Measurements from ENCODE around the gene SPATA21. TPM values are rescaled to one million over a fixed set of nuclear protein-coding genes. Genes with fewer than 3 reads are reported as not detected.
"Not testable (repeated sequence)": the region's sequence is repeated elsewhere in the genome, so short reads cannot be mapped to it uniquely, and the experiment has no call there.

The SPATA21 gene
- polyA plus RNA-seq, 6 donors from 2014 or later, result not detected

DNA sequence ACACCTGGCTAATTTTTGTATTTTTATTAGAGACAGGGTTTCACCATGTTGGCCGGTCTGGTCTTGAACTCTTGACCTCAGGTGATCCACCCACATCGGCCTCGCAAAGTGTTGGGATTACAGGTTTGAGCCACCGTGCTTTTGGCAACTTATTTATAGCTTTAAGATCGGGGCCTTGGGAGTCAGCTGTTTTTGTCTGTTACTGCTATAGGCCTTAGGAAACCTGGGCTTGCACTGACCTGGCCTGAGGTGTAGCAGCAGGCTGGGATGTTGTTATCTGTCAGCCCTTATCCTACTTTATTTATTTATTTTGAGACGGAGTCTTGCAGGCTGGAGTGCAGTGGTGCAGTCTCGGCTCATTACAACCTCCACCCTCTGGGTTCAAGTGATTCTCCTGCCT, 58.8 kb downstream of the SPATA21 start:
- H3K4me1 Mint-ChIP-seq, result peaks cover 43 to 80% (median 63%) of the 10 kb centered on the region in 3 donors
- H3K4me3 Mint-ChIP-seq, result no peak overlapping the region
- peaks cover 0 to 4% of the 10 kb centered on the region in 2 donors for H3K36me3 Mint-ChIP-seq
- H3K27me3 Mint-ChIP-seq, result no peaks in the 10 kb centered on the region
- no peak overlapping the region for H3K27ac Mint-ChIP-seq
- no peaks in the 10 kb centered on the region for H3K9me3 Mint-ChIP-seq
- no peak for DNase-seq
- no peak for ATAC-seq (ENCODE audit: low read depth in 2 of 2)

DNA sequence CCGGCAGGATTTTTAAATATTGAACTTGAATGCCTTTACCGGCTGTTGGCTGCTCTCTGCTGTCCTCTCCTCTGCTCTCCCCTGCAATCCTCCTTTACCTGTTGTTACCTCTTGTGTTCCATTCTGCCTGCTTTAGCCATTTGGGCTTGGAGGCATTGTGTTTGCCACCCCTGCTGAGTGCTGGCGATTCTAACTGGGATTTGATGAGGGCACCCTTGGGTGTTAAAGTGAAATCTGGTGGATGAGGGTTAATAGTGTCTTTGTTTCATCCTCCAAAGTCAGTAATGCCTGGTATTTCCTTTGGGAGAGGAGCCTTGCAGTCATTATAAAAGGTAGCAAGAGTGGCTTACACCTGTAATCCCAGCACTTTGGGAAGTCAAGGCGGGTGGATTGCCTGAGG, 60.3 kb downstream of the SPATA21 start:
- Mint-ChIP-seq H3K36me3 (peaks cover 4 to 7% of the 10 kb centered on the region in 2 donors), H3K27me3 (no peaks in the 10 kb centered on the region), H3K4me1 (peaks cover 47 to 85% (median 66%) of the 10 kb centered on the region in 3 donors), H3K27ac (peak overlapping the region in 3 of 6 donors; percentile 42 to 90 (median 71)), H3K9me3 (no peaks in the 10 kb centered on the region), H3K4me3 (peak overlapping the region in 2 of 8 donors; percentile 17 to 55)
- DNase-seq, result no peak
- no peak for ATAC-seq (ENCODE audit: low read depth in 2 of 2)

DNA sequence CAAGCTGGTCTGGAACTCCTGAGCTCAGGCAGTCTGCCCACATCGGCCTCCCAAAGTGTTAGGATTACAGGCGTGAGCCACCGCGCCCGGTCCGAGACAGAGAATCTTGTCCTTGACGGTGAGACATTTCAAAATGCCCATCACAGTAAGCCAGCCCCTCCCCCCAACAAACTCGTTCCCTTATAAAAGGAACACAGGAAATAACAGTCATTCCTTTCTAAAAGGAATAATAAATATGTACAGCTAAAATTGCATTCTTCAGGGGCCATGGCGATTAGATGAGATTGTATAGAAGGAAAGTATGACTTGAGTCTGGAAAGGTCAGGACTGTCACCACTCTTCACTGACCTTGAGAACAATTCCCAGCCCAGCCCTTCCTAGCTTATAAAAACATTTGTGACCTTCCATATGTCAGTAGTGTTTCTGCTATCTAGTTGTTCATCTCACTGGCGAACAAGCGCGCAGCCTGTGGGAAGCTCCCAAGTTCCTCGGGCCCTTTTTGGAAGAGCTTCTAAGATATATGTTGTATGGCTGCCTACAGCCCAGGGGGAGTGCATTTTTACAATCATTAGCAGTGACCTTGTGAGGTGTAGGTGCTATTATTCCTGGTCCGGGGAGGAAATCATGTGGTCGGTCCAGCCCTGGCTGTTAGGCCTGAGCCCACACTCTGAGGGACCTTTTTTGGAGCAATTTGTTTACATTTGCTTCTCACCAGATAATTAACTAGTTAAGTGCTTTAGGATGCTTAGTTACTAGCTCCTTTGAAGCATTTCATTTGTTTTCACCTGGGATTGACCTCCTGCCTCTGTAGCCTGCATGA, 61.5 kb downstream of the SPATA21 start:
- no peak for ATAC-seq (ENCODE audit: low read depth in 2 of 2)
- Mint-ChIP-seq H3K27me3 (no peaks in the 10 kb centered on the region), H3K9me3 (no peaks in the 10 kb centered on the region), H3K4me1 (peaks cover 43 to 91% (median 66%) of the 10 kb centered on the region in 3 donors), H3K4me3 (peak overlapping the region in 1 of 8 donors; percentile 27), H3K36me3 (peaks cover 4 to 7% of the 10 kb centered on the region in 2 donors), H3K27ac (peak overlapping the region in 1 of 6 donors; percentile 18)
- no peak for DNase-seq

DNA sequence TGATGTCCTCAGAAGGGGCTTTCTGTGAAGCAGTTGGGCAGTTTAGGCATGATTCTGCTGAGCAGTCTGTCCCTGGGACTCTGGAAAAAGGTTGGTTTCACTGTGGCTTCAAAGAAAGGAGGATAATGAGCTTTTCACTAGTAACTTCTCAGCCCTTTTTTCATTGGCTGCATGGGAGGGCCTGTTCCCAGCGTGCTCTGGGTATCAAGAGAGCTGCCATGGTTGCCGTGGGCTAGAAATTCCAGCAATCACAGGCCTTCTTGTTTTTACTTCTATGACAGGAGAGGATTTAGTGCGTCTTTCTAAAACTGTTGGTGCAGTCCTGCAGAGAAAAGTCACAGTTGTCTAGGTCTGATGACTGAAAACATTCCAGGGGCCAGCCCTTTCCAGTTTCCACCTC, 63.0 kb downstream of the SPATA21 start:
- Mint-ChIP-seq H3K4me3 (peak overlapping the region in 1 of 8 donors; percentile 26), H3K9me3 (no peaks in the 10 kb centered on the region), H3K27ac (peak overlapping the region in 2 of 6 donors; percentile 42 to 60), H3K27me3 (no peaks in the 10 kb centered on the region), H3K4me1 (peaks cover 43 to 90% (median 71%) of the 10 kb centered on the region in 3 donors), H3K36me3 (peaks cover 4 to 7% of the 10 kb centered on the region in 2 donors)
- ATAC-seq (ENCODE audit: low read depth in 2 of 2) (no peak), DNase-seq (no peak)

DNA sequence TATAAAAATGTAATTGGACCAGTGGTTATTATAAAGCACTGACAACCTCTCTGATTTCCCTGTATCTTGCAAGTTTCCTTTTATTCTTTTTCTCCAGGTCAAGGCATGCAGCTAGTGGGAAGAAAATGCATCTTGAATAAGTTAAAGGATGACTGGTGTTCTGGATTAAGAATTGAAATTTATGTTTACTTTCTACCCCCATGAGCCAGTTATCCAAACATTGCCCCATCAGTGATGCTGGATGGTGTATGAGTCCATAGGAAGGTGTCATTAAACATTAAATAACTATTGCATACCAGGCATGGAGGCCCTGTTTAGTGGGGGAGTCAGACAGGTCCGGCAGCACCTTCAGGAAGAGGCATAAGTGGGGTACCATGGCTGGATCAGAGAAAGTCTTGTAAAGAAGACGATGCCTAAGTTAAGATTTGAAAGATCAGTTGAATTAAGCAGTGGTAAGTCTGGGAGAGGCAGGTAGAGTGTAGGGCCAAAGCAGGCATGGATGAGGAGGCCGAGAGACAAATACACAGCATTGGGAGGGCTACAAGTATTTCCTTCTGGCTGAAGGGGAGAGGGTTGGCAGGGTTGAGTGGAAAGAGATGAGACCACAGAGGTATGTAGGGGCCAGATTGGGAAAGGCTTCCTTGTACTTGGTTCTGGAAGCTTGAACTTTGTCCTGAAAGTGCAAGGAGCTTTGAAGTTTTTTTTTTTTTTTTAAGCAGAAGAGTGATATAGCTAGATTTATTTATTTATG, 64.5 kb downstream of the SPATA21 start:
- peaks cover 4 to 7% of the 10 kb centered on the region in 2 donors for H3K36me3 Mint-ChIP-seq
- H3K4me3 Mint-ChIP-seq, result peak overlapping the region in 5 of 8 donors; percentile 0 to 65 (median 17)
- peaks cover 47 to 90% (median 76%) of the 10 kb centered on the region in 3 donors for H3K4me1 Mint-ChIP-seq
- H3K27me3 Mint-ChIP-seq, result no peaks in the 10 kb centered on the region
- ATAC-seq (ENCODE audit: low read depth in 2 of 2) (no peak), DNase-seq (no peak)
- no peaks in the 10 kb centered on the region for H3K9me3 Mint-ChIP-seq
- no peak overlapping the region for H3K27ac Mint-ChIP-seq

DNA sequence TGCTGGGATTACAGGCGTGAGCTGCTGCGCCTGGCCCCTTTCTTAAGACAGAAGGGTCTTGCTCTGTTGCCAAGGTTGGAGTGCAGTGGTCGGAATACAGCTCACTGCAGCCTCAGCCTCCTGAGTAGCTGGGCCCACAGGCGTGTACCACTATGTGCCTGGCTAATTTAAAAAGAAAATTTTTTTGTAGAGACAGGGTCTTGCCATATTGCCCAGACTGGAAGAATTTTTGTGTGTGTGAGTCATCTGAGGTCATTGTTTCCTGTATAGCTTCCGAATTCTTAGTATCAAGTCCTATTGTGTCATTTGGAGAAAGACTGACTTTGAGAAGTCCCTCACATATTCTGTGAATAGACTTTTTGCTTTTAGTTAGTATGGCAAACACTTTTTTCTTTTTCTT, 65.5 kb downstream of the SPATA21 start:
- peaks cover 4 to 7% of the 10 kb centered on the region in 2 donors for H3K36me3 Mint-ChIP-seq
- ATAC-seq (ENCODE audit: low read depth in 2 of 2), result no peak
- no peaks in the 10 kb centered on the region for H3K27me3 Mint-ChIP-seq
- peak overlapping the region in 2 of 6 donors; percentile 51 to 84 for H3K27ac Mint-ChIP-seq
- H3K9me3 Mint-ChIP-seq, result no peaks in the 10 kb centered on the region
- DNase-seq, result no peak
- H3K4me1 Mint-ChIP-seq, result peaks cover 40 to 84% (median 66%) of the 10 kb centered on the region in 3 donors
- H3K4me3 Mint-ChIP-seq, result peak overlapping the region in 4 of 8 donors; percentile 23 to 70 (median 32)

DNA sequence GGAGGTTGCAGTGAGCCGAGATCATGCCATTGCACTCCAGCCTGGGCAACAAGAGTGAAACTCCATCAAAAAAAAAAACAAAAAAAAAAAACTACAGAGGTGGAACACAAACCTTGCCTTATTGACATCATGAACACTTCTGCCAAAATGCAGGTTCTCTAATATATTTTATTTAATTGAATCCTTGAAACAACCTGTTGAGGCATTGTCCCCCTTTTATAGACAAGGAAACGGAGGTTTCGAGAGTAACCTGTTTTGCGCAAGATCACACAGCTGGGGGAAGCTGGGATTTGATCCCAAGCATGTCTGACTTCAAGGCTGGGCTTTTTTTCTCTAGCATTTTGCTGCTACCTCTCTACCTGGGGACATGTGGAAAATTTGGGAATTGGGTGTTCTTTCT, 67.4 kb downstream of the SPATA21 start:
- no peaks in the 10 kb centered on the region for H3K27me3 Mint-ChIP-seq
- H3K36me3 Mint-ChIP-seq, result peaks cover 4 to 7% of the 10 kb centered on the region in 2 donors
- no peaks in the 10 kb centered on the region for H3K9me3 Mint-ChIP-seq
- peak overlapping the region in 6 of 8 donors; percentile 8 to 99 (median 90) for H3K4me3 Mint-ChIP-seq
- H3K4me1 Mint-ChIP-seq, result peaks cover 33 to 68% (median 52%) of the 10 kb centered on the region in 3 donors
- no peak for ATAC-seq (ENCODE audit: low read depth in 2 of 2)
- DNase-seq, result no peak
- H3K27ac Mint-ChIP-seq, result peak overlapping the region in 4 of 6 donors; percentile 44 to 83 (median 59)

DNA sequence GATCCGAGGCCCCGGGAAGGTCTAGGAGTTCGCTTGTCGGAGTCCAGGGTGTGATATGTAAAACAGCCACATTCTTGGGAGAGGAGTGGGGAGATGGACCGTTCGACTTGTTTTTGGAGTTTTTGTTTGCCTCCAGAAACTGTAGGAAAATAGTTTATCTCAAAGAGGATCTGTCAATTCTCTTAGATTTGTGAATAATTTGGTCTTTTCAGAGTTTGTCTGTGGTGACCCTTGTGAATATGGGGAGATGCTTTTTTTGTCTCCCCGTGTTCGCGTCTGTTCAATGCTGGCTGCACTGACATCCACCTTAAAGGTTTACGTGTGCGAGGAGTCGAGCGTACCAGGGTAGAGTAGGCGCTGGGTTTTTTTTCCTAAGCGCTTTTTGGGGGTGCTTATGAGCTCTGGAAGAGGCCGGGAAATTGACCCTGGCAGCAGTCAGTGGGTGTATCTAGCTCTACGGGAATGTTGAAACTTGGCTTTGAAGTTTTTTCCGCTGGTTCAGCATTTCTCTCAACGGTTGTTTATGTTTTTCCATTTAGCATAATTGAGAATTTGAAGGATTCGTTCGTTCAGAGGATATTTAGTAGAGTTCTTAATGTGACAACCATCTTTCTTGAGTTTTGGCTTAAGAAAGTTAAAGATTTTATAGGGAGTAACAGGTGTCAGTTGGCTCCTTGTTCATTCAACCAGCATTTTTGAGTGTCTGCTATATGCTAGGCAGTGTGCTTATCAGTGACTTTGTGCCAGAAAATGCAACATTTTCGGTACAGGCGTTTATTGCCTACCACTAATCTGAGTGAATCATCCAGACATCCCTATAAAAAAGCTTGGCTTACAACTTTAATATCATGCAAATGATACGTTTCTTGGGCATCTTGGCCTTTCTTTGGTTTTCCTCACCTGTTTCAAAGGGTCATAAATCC, 69.0 kb downstream of the SPATA21 start:
- H3K36me3 Mint-ChIP-seq, result peaks cover 0 to 7% of the 10 kb centered on the region in 2 donors
- H3K4me1 Mint-ChIP-seq, result peaks cover 27 to 58% (median 42%) of the 10 kb centered on the region in 3 donors
- ATAC-seq (ENCODE audit: low read depth in 2 of 2) (no peak), DNase-seq (no peak)
- peak overlapping the region; percentile 98 to 100 (median 99) for H3K27ac Mint-ChIP-seq
- H3K9me3 Mint-ChIP-seq, result no peaks in the 10 kb centered on the region
- no peaks in the 10 kb centered on the region for H3K27me3 Mint-ChIP-seq
- peak overlapping the region; percentile 96 to 99 (median 98) for H3K4me3 Mint-ChIP-seq

DNA sequence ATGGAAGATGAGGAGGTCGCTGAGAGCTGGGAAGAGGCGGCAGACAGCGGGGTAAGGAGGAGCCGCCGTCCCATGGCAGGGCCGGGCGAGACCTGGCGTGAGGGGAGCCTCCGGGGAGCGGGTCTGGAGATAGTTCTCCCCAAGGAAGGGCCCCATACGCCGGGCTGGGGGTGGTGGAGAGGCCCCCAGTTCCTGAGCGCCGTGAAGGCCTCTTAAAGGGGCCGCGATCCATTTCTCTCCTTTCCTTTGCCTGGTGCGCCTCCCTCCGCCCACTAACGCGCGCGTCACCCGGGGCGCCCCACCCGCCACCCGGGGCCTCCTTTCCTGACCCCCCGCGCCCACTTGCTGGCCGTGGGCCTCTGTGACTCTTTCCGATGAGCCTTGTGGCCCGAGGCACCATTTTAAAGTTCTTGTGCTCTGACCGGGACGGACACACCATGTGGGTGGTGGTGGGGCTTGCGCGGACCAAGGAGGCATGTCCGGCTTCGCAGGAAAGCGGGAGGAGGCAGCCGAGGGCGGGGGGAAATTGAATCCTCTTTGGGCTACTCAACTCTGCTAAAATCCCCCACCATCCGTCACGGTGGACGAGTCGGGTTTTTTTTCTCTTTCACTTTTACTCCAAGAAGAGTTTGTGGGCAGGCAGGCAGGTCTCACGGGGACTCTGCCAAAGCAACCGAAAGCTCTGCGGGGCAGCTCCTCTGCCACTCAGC, 69.8 kb downstream of the SPATA21 start:
- H3K36me3 Mint-ChIP-seq, result peaks cover 0 to under 1% of the 10 kb centered on the region in 2 donors
- no peaks in the 10 kb centered on the region for H3K9me3 Mint-ChIP-seq
- H3K4me3 Mint-ChIP-seq, result peak overlapping the region; percentile 96 to 99 (median 98)
- peak overlapping the region; percentile 98 to 100 (median 99) for H3K27ac Mint-ChIP-seq
- DNase-seq, result peak; percentile 86
- no peaks in the 10 kb centered on the region for H3K27me3 Mint-ChIP-seq
- ATAC-seq (ENCODE audit: low read depth in 2 of 2), result peak; percentile 64 to 66
- peaks cover 20 to 50% (median 35%) of the 10 kb centered on the region in 3 donors for H3K4me1 Mint-ChIP-seq

DNA sequence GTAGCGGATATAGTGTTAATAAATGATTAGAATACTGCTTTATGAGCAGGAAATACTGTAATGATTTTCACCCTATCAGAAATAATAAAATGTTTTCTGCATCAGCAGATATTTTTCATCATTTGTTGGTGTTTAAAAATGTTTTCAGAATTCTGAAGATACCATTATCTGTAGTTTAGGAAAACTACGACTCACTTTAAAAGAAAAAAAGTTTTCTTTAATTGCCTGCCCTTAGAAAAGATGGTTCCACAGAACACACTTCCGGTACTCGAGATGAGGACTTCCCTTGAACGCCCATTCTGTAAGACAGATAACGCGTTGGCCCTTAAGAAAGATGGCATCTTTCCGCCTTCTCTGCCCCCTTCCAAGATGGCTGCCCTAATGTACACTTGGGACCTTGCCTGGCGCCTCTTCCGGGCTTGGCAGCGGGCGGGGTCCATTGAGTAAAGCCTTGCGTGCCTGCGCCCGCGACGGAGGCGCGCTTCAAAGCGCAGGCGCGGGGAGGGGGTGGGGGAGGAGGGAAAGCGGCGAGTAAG, 70.4 kb downstream of the SPATA21 start, which contains the start of gene SZRD1:
SZRD1 (plus strand) TSS at position 521 of the 536 bp plus-strand sequence. CDS start 16 bp downstream, outside the sequence.
- Mint-ChIP-seq H3K4me3 (peak within 1 kb of the TSS; percentile 96 to 99 (median 98)), H3K27me3 (no peaks in the 10 kb centered on the region), H3K4me1 (peaks cover 18 to 44% (median 29%) of the 10 kb centered on the region in 3 donors), H3K9me3 (no peaks in the 10 kb centered on the region), H3K27ac (peak within 1 kb of the TSS; percentile 98 to 100 (median 99)), H3K36me3 (no peaks in the 10 kb centered on the region)
- peak; percentile 84 to 86 for ATAC-seq (ENCODE audit: low read depth in 2 of 2)
- peak; percentile 94 for DNase-seq

DNA sequence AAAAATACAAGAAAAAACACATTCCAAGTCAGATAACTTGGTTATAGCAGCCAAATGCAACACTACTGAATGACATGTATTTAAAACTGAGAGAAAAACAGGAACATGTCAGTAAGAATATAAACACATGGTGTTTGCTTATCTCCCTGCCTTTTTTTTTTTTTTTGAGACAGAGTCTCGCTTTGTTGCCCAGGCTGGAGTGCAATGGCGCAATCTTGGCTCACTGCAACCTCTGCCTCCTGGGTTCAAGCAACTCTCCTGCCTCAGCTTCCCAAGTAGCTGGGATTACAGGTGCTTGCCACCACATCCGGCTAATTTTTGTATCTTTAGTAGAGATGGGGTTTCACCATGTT, 72.1 kb downstream of the SPATA21 start:
- not testable (repeated sequence) for H3K27me3 Mint-ChIP-seq

DNA sequence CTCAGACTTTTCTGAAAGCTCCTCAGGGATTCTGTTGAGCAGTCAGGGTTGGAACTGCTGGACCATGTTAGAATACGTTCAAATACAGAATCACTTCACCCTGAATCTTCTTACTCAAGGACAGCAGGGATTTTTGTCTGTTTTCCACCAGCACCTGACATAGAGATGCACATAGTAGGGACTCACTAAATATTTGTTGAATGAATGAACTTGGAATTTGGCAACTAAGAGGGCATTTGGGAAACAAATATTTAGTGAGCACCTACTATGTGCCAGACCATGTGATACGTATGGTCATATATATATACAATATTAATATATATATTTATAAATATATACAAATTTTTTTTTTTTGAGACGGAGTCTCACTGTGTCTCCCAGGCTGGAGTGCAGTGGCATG, 80.4 kb downstream of the SPATA21 start:
- ATAC-seq (ENCODE audit: low read depth in 2 of 2), result no peak
- Mint-ChIP-seq H3K27ac (no peak overlapping the region), H3K27me3 (no peaks in the 10 kb centered on the region), H3K4me3 (no peak overlapping the region), H3K4me1 (peaks cover 0 to 12% (median 0%) of the 10 kb centered on the region in 3 donors), H3K9me3 (no peaks in the 10 kb centered on the region), H3K36me3 (no peaks in the 10 kb centered on the region)
- no peak for DNase-seq

More for the DNA sequence above, 72.1 kb downstream of the SPATA21 start:
- not testable (repeated sequence) for H3K36me3 Mint-ChIP-seq; ATAC-seq (ENCODE audit: low read depth in 2 of 2); H3K4me3 Mint-ChIP-seq; H3K27ac Mint-ChIP-seq; DNase-seq; H3K9me3 Mint-ChIP-seq
- peaks cover 18 to 30% (median 20%) of the 10 kb centered on the region in 3 donors for H3K4me1 Mint-ChIP-seq
